NCI-H1048 (cell line): ENCODE measurements around the gene SF3B2.
"Not testable (repeated sequence)": the region's sequence is repeated elsewhere in the genome, so short reads cannot be mapped to it uniquely, and the experiment has no call there.

Source experiments
- DNase-seq: peaks from one replicate; lab custom pipeline; 2025; lab: John Stamatoyannopoulos, UW

SF3B2 gene

DNA sequence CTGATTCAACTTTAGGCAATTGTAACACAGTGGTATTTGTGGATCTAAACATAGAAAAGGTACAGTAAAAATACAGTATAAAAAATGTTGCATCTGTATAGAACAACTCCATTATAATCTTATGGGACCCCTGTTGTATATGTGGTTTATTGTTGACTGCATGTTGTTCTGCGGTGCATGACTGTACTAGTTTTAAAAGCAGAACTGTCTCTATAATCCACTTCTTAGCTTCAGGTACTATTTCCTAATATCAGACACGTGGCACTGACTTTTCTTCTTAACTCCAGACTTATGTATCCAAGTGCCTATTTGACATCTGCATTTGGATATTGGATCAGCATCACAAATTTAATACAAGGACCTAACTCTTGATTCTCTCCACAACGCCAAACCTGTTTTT is 59.0 kb downstream of the SF3B2 start:
- no peak for DNase-seq

DNA sequence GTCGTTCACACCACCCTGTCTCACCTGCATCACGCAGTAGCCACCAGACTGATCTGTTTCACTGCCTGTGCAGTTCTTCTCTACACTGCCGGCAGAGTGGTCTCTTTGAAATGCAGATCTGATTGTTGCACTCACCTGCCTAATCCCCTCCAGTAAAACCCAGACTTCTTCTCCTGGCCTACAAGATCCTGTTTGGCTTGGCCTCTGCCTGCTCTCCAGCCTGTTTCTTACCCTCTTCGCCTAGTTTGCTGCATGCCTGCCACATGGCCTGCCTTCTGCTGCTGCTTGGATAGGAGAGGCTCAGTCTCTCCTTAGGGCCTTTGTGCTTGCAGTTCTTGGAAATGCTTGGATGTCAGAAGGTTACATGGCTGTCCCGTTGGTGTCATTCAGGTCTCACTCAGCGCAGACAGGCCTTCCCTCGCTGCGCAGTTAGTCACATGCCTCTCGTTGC is 59.9 kb downstream of the SF3B2 start:
- DNase-seq, result no peak

DNA sequence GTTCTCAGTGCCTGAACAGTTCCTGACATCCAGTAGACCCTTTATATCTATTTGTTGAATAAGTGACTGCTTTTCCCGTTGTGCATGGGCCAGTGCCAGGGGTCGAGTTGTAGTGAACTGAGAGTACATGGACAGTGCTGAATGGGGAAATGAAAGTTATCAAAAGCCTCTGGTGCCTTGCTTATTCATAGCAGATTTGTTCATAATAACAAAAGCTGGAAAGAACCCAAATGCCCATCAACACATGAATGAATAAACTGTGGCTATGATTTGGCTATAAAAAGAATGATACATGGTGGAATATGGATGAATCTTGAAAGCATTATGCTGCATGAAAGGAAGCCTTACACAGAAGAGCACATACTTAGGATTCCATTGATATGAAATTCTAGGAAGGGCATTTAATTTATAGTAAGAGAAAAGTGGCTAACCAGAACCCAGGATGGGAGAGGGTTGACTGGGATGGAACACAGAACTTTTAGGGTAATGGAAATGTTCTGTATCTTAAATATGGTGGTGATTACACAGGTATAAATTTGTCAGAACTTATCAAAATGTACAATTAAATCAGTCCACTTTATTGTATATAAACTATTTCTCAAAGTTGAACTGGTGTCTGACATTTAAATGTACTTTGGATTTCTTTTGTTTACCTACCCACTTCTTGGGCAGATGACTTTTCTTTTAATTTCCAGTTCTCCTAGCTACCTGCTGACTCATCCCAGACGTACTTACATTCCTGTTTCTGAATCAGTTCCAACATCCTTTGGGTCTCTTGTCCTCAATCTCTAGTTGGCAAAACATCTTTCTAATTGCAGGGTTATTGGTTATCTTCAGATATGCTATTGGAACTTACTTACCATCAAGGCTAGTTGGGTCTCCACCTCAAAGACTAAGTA is 60.7 kb downstream of the SF3B2 start:
- no peak for DNase-seq

DNA sequence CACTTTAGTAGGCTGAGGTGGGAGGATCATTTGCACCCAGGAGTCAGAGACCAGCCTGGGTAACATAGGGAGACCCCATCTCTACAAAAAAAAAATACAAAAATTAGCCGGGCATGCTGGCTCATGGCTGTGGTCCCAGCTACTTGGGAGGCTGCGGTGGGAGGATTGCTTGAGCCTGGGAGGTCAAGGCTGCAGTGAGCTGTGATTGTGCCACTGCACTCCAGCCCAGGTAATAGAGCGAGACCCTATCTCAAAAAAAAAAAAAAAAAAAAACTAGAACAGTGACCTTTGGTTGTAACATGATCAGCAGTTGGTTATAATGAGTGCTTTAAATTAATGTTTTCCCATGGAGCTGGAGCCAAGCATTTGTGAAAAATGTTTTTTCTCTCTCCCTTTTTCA is 62.8 kb downstream of the SF3B2 start:
- not testable (repeated sequence) for DNase-seq

DNA sequence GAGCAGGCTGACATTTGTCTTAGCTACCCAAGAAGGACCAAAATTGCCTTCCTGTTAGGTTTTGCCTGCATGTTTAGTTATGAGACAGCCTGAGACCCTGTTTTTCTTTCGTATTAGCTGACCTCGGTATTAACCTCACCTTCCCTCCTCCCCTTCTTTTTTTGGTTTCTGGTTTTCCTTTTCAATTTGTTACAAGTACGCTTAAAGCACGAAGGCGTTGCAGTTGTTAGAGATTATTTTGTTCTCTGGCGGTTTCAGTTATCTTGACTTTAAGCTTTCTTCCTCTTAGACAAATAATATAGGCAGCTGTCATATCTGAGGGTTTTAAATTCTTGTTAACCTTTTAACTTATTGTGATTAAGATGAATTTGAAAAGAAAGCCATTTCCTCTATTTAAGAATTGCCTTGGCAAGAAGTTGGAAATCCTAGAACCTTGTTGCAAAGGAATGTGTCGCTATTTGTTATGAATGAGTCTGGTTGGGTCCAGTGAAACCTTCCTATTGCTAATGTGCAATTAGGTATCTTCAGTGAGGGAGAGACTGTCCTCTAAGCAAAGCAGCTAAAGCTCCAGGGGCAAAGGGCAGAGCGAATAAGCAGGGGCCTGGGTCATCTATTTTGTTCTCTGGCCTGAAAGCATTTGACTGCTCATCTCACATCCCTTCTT is 63.6 kb downstream of the SF3B2 start:
- no peak for DNase-seq

DNA sequence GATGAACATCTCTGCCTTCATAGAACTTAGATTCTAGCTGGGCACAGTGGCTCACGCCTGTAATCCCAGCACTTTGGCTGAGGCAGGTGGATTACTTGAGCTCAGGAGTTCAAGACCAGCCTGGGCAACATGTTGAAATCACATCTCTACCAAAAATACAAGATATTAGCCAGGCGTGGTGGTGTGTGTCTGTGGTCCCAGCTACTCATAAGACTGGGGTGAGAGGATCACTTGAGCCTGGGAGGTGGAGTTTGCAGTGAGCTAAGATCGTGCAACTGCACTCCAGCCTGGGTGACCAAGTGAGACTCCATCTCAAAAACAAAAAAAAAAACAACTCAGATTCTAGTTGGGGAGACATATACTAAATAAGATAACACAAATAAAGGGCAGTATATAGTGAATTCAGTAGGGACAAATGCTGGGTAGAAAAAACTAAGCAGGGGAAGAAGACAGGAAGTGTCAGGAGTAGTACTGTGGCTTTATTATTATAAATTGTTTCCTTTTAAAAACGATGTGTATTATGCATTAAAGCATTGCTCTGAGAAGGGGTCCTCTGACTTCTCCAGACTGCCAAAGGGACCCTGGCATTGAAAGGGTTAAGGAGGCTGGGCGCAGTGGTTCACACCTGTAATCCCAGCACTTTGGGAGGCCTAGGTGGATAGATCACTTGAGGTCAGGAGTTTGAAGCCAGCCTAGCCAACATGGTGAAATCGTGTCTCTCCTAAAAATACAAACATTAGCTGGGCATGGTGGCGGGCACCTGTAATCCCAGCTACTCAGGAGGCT is 64.6 kb downstream of the SF3B2 start:
- no peak for DNase-seq

DNA sequence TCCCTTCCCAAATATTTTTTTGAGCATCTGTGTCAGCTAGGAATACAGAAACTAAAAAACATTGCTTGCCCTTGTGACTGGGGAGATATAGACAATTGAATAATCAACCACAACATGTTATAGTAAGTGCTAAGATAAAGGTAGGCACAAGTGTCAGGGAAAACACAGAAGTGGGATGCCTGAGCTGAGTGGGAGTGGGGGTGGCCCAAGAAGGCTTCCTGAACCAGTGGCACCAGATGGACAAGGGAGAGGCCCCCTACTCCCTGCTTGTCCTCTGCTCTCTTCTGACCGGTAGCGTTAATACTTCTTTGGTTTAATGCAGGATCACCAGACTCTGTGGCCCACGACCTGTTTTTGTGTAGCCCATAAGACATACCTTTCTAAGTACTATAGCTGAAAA is 66.7 kb downstream of the SF3B2 start:
- no peak for DNase-seq
